GM12878 (cell line): ENCODE measurements around the gene MCHR1. TPM values are rescaled to one million over a fixed set of nuclear protein-coding genes. Genes with fewer than 3 reads are reported as not detected.

Experiments
- BHLHE40 ChIP-seq, 2 experiments: fragments of 450-650 bp in 1 of 2; IDR thresholded peaks; 2 replicates each; pipeline ENCODE4 v1.6.1; 2011 to 2017; ENCODE audit warnings: low read depth in 2 of 2, borderline replicate concordance in 1 of 2, improper control_type of control experiment in 1 of 2, low read length in 1 of 2, mild to moderate bottlenecking in 1 of 2
- CBX5 ChIP-seq: sonication (generic); IDR thresholded peaks from 2 replicates; pipeline ENCODE4 v1.6.1; 2016; ENCODE audit warnings: low read depth, moderate library complexity, mild to moderate bottlenecking, inconsistent platforms
- CREB1 ChIP-seq: IDR thresholded peaks from 2 replicates; pipeline ENCODE4 v1.6.1; 2012; ENCODE audit warnings: low read depth, mild to moderate bottlenecking, inconsistent platforms
- E2F4 ChIP-seq: IDR thresholded peaks from 2 replicates; pipeline ENCODE4 v1.6.1; 2012; ENCODE audit warnings: low read depth, low read length, improper control_type of control experiment
- E2F8 ChIP-seq: fragments of 450-650 bp; IDR thresholded peaks from 2 replicates; pipeline ENCODE4 v1.6.1; 2018; ENCODE audit warnings: mild to moderate bottlenecking, low read depth, moderate library complexity; ENCODE audit not compliant: partially characterized antibody
- FOS ChIP-seq: IDR thresholded peaks from 3 replicates; pipeline ENCODE4 v1.6.1; 2011; ENCODE audit warnings: borderline replicate concordance; ENCODE audit not compliant: insufficient read length; ENCODE audit errors: extremely low read depth
- GABPA ChIP-seq: IDR thresholded peaks from 2 replicates; pipeline ENCODE4 v1.6.1; 2014; ENCODE audit warnings: antibody characterized with exemption, low read depth, mild to moderate bottlenecking, inconsistent platforms
- HDAC2 ChIP-seq: fragments of 200-600 bp; sonication (generic); IDR thresholded peaks from 2 replicates; pipeline ENCODE4 v1.6.1; 2017
- KDM1A ChIP-seq: fragments of 200-600 bp; sonication (generic); IDR thresholded peaks from 2 replicates; pipeline ENCODE4 v1.6.1; 2016; ENCODE audit warnings: borderline replicate concordance
- MXI1 ChIP-seq: fragments of 150-350 bp; IDR thresholded peaks from 2 replicates; pipeline ENCODE4 v1.6.1; 2011; ENCODE audit warnings: low read depth, mild to moderate bottlenecking, inconsistent platforms, low read length, improper control_type of control experiment
- NBN ChIP-seq: fragments of 450-650 bp; IDR thresholded peaks from 2 replicates; pipeline ENCODE4 v1.6.1; 2016
- NFYA ChIP-seq: IDR thresholded peaks from 2 replicates; pipeline ENCODE4 v1.6.1; 2011; ENCODE audit warnings: low read depth, mild to moderate bottlenecking, low read length, improper control_type of control experiment, borderline replicate concordance
- PRDM15 ChIP-seq: fragments of 450-650 bp; formaldehyde crosslinking; IDR thresholded peaks from 2 replicates; pipeline ENCODE4 v1.4.0; 2020; ENCODE audit warnings: mild to moderate bottlenecking, moderate library complexity
- TCF7 ChIP-seq: IDR thresholded peaks from 2 replicates; pipeline ENCODE4 v1.6.1; 2014; ENCODE audit warnings: antibody characterized with exemption, borderline replicate concordance
- USF1 ChIP-seq: IDR thresholded peaks from 2 replicates; pipeline ENCODE4 v1.6.1; 2011; ENCODE audit warnings: borderline replicate concordance, low read depth, mild to moderate bottlenecking, moderate library complexity, mixed read lengths, low read length; ENCODE audit not compliant: insufficient read depth; ENCODE audit errors: extremely low read length
- WRNIP1 ChIP-seq: IDR thresholded peaks from 2 replicates; pipeline ENCODE4 v1.6.1; 2011; ENCODE audit warnings: low read depth, low read length, improper control_type of control experiment, borderline replicate concordance
- ZBED1 ChIP-seq: IDR thresholded peaks from 2 replicates; pipeline ENCODE4 v1.6.1; 2016; ENCODE audit warnings: borderline replicate concordance
- ZBTB33 ChIP-seq: fragments of 450-650 bp; IDR thresholded peaks from 2 replicates; pipeline ENCODE4 v1.6.1; 2017; ENCODE audit warnings: mild to moderate bottlenecking
- ZNF217 ChIP-seq: fragments of 450-650 bp; IDR thresholded peaks from 2 replicates; pipeline ENCODE4 v1.6.1; 2017; ENCODE audit warnings: antibody characterized with exemption, mild to moderate bottlenecking
- polyA plus RNA-seq, 11 experiments: library from polyadenylated mRNA; depleted of rRNA in 4 of 11; unstranded in 6 of 11; stranded (reverse) in 5 of 11; fragments of >200 nt; fragmentation: Nextera tagmentation in 4 of 11; fragmentation: Illumina TruSeq in 1 of 11; extraction: Ambion mirVana in 4 of 11; extraction: Trizol in 1 of 11; gene quantifications; 1 replicate in 1 of 11; 2 replicates in 10 of 11; pipeline versions ENCODE4 v1.2.1 to v1.2.3, GENCODE V29; 2011 to 2016; ENCODE audit warnings: inconsistent platforms in 2 of 11, missing spikeins in 2 of 11, low read depth in 1 of 11
- total RNA-seq, 4 experiments: library from RNA; depleted of rRNA in 3 of 4; stranded (reverse); fragments of >200 nt in 3 of 4; fragmentation: Illumina TruSeq in 1 of 4; extraction: Trizol in 1 of 4; gene quantifications; 2 replicates each; pipeline versions ENCODE4 v1.2.1 to v1.2.3, GENCODE V29; 2013 to 2021

Gene MCHR1
- total and polyA plus RNA-seq, 10 of the 15 experiments (the other 5 are each of a cell fraction or from before 2014, with no cell fraction given): not detected

GRCh38 chr22:40636380-40637182, 42.7 kb upstream of the MCHR1 start, which contains the start of gene MRTFA (continued):
- TF ChIP-seq MXI1 (peak; percentile 45), E2F8 (no peak), CREB1 (peak; percentile 92), KDM1A (no peak), FOS (peak; percentile 54), NFYA (no peak), GABPA (peak; percentile 84), WRNIP1 (no peak), USF1 (no peak), PRDM15 (no peak), HDAC2 (no peak), ZBED1 (no peak), TCF7 (no peak), E2F4 (no peak; the same call in 1 of the 2 replicates), ZNF217 (no peak; the same call in 1 of the 2 replicates), CBX5 (no peak), NBN (peak; percentile 45; the same call in 1 of the 2 replicates), ZBTB33 (no peak), BHLHE40 (IDR thresholded peaks at IDR 0.05; ENCODE audit: borderline replicate concordance in 1 of 2, low read depth in 2 of 2, low read length in 1 of 2) (peak in 1 of 2 experiments; percentile 45; a peak in 1 of 4 replicates)
